Nephron (organoid): ENCODE measurements around the gene PAPPA2.

Experiments
- H3K27ac Mint-ChIP-seq, 3 experiments: 2 replicates each; pipeline ENCODE4 v1.8.0; 2020; ENCODE audit warnings: mixed read lengths in 3 of 3, mild to moderate bottlenecking in 2 of 3, moderate library complexity in 1 of 3
- H3K27me3 Mint-ChIP-seq: 2 replicates; pipeline ENCODE4 v1.8.0; 2021; ENCODE audit warnings: low read depth, mild to moderate bottlenecking, moderate library complexity, mixed read lengths
- H3K36me3 Mint-ChIP-seq: 2 replicates; pipeline ENCODE4 v1.8.0; 2020; ENCODE audit warnings: low read depth, mixed read lengths
- H3K4me1 Mint-ChIP-seq: 2 replicates; pipeline ENCODE4 v1.8.0; 2020; ENCODE audit warnings: mixed read lengths
- H3K4me3 Mint-ChIP-seq, 3 experiments: 2 replicates each; pipeline ENCODE4 v1.8.0; 2020; ENCODE audit warnings: mild to moderate bottlenecking in 3 of 3, mixed read lengths in 3 of 3, moderate library complexity in 2 of 3
- H3K9me3 Mint-ChIP-seq: 2 replicates; pipeline ENCODE4 v1.8.0; 2020; ENCODE audit warnings: mixed read lengths
- CTCF ChIP-seq, 3 experiments: fragments of 200-600 bp; sonication (generic); IDR thresholded peaks; one replicate each; pipeline ENCODE4 v1.5.0; 2021; ENCODE audit warnings: antibody characterized with exemption in 3 of 3; ENCODE audit not compliant: unreplicated experiment in 3 of 3

PAPPA2 gene

DNA sequence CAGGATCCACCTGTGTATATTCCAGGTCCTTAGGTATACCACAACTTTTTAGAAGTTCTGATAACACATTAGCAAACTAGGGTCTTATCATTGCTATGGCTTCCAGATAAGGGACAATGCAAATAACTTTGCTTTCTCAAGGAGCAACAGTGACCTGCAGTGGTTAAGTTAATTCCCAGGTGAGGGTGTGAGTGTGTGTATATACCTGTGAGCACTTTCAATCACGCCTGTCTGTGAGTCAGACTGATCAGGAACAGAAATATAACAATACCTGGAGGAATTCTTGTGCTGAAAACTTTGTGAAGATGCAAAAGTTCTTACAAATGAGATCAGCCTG is 317.0 kb downstream of the PAPPA2 start:
- no peaks in the 10 kb centered on the region for H3K36me3 Mint-ChIP-seq
- no peak overlapping the region for H3K27ac Mint-ChIP-seq
- no peaks in the 10 kb centered on the region for H3K9me3 Mint-ChIP-seq
- H3K27me3 Mint-ChIP-seq = no peaks in the 10 kb centered on the region
- no peaks in the 10 kb centered on the region for H3K4me1 Mint-ChIP-seq
- H3K4me3 Mint-ChIP-seq = no peak overlapping the region
- no peak for TF ChIP-seq CTCF (IDR thresholded peaks at IDR 0.05; ENCODE audit: unreplicated experiment in 3 of 3)

DNA sequence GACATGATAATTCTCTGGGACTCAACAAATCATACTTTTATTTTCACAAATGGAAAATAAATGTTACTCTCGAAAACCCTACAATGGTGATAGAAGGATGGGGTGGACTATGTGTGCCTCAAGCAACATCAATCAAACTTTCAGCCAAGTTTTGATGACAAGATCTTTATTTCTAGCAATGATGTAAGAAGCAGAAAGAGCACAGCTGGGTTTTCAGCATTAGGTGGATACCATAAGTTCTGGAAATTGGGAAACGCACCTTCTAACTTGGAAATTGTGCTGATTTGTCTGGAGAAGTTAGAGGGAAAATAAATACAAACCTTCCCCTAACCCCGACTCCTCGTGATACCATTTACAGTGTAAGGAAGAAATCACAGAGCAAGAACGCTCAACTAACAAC is 320.3 kb downstream of the PAPPA2 start:
- Mint-ChIP-seq H3K4me3 (no peak overlapping the region), H3K27me3 (no peaks in the 10 kb centered on the region), H3K27ac (no peak overlapping the region), H3K36me3 (no peaks in the 10 kb centered on the region), H3K9me3 (no peaks in the 10 kb centered on the region), H3K4me1 (peaks cover 18% of the 10 kb centered on the region)
- no peak for TF ChIP-seq CTCF (IDR thresholded peaks at IDR 0.05; ENCODE audit: unreplicated experiment in 3 of 3)

- H3K27me3 Mint-ChIP-seq = no peaks in the 10 kb centered on the region
- no peak for TF ChIP-seq CTCF (IDR thresholded peaks at IDR 0.05; ENCODE audit: unreplicated experiment in 3 of 3)
- no peak overlapping the region for H3K4me3 Mint-ChIP-seq
- peaks cover 21% of the 10 kb centered on the region for H3K4me1 Mint-ChIP-seq
- no peaks in the 10 kb centered on the region for H3K9me3 Mint-ChIP-seq
- peak overlapping the region in 2 of 3 experiments; percentile 85 to 87 for H3K27ac Mint-ChIP-seq
- no peaks in the 10 kb centered on the region for H3K36me3 Mint-ChIP-seq
Observed at GRCh38 chr1:176785056-176785455, 322.1 kb downstream of the PAPPA2 start.

GRCh38 chr1:176785791-176786190 is 322.8 kb downstream of the PAPPA2 start:
- H3K36me3 Mint-ChIP-seq = no peaks in the 10 kb centered on the region
- H3K4me1 Mint-ChIP-seq = peaks cover 29% of the 10 kb centered on the region
- H3K27ac Mint-ChIP-seq = peak overlapping the region; percentile 85 to 87 (median 87)
- H3K27me3 Mint-ChIP-seq = no peaks in the 10 kb centered on the region
- peak overlapping the region; percentile 19 to 40 (median 37) for H3K4me3 Mint-ChIP-seq
- H3K9me3 Mint-ChIP-seq = no peaks in the 10 kb centered on the region
- TF ChIP-seq CTCF (IDR thresholded peaks at IDR 0.05; ENCODE audit: unreplicated experiment in 3 of 3) = no peak

GRCh38 chr1:176786274-176786673 is 323.3 kb downstream of the PAPPA2 start:
- Mint-ChIP-seq H3K27ac (peak overlapping the region; percentile 85 to 87 (median 87)), H3K4me1 (peaks cover 29% of the 10 kb centered on the region), H3K9me3 (no peaks in the 10 kb centered on the region), H3K4me3 (peak overlapping the region; percentile 19 to 40 (median 37)), H3K27me3 (no peaks in the 10 kb centered on the region), H3K36me3 (no peaks in the 10 kb centered on the region)
- no peak for TF ChIP-seq CTCF (IDR thresholded peaks at IDR 0.05; ENCODE audit: unreplicated experiment in 3 of 3)

DNA sequence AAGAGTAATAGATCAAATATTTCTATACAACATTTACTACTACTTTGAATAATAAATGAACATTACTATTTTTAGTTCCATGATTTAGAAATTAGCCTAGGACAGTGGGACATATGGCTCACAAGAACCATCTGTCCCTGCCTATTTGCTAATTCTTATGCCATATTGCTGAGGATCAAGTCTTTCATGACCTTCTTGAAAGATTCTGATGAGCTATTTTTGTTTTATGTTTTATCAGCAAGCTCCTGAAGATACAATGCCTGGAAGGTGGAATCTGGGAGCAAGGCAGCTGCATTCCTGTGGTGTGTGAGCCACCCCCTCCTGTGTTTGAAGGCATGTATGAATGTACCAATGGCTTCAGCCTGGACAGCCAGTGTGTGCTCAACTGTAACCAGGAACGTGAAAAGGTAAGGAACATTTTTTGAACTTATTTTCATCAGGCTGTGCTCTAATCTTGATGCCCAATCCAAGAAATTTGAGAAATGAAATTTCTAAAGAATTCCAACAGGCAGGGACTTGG is 326.7 kb downstream of the PAPPA2 start:
- no peaks in the 10 kb centered on the region for H3K36me3 Mint-ChIP-seq
- no peak overlapping the region for H3K4me3 Mint-ChIP-seq
- H3K27ac Mint-ChIP-seq = no peak overlapping the region
- no peak for TF ChIP-seq CTCF (IDR thresholded peaks at IDR 0.05; ENCODE audit: unreplicated experiment in 3 of 3)
- H3K9me3 Mint-ChIP-seq = no peaks in the 10 kb centered on the region
- H3K4me1 Mint-ChIP-seq = peaks cover 29% of the 10 kb centered on the region
- H3K27me3 Mint-ChIP-seq = peaks cover under 1% of the 10 kb centered on the region
